ENCODE results near the gene FIP1L1. TPM values are rescaled to one million over a fixed set of nuclear protein-coding genes. Genes with fewer than 3 reads are reported as not detected.

The FIP1L1 gene
- total RNA-seq, 1 donor from 2014 or later = 84.2 TPM

DNA sequence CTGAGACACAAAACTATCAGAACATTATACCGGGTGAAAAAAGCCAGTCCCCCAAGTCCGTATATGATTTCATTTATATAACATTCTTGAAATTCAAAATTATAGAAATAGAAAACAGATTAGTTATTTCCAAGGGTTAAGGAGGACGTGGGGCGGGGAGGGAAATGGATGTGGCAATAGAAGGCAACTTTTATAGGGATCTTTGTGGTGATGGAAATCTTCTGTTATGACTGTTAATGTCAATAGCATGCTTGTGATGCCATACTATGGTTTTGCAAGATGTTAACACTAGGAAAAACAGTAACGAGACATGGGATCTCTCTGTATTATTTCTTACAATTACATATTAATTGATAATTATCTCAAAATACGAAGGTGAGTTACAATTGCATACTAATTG is 117.4 kb downstream of the FIP1L1 start:
- Mint-ChIP-seq H3K27ac (no peak overlapping the region), H3K27me3 (no peaks in the 10 kb centered on the region), H3K9me3 (ENCODE audit: low read depth) (no peaks in the 10 kb centered on the region), H3K4me1 (ENCODE audit: low read depth) (peaks cover 8% of the 10 kb centered on the region), H3K36me3 (ENCODE audit: insufficient read depth) (peaks cover 35% of the 10 kb centered on the region), H3K4me3 (ENCODE audit: low read depth) (no peak overlapping the region)
- TF ChIP-seq, protein P1, sequence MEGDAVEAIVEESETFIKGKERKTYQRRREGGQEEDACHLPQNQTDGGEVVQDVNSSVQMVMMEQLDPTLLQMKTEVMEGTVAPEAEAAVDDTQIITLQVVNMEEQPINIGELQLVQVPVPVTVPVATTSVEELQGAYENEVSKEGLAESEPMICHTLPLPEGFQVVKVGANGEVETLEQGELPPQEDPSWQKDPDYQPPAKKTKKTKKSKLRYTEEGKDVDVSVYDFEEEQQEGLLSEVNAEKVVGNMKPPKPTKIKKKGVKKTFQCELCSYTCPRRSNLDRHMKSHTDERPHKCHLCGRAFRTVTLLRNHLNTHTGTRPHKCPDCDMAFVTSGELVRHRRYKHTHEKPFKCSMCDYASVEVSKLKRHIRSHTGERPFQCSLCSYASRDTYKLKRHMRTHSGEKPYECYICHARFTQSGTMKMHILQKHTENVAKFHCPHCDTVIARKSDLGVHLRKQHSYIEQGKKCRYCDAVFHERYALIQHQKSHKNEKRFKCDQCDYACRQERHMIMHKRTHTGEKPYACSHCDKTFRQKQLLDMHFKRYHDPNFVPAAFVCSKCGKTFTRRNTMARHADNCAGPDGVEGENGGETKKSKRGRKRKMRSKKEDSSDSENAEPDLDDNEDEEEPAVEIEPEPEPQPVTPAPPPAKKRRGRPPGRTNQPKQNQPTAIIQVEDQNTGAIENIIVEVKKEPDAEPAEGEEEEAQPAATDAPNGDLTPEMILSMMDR (IDR thresholded peaks at IDR 0.05; ENCODE audit: unreplicated experiment) = no peak
- DNase-seq (ENCODE audit: low spot score, unreplicated experiment) = no peak

DNA sequence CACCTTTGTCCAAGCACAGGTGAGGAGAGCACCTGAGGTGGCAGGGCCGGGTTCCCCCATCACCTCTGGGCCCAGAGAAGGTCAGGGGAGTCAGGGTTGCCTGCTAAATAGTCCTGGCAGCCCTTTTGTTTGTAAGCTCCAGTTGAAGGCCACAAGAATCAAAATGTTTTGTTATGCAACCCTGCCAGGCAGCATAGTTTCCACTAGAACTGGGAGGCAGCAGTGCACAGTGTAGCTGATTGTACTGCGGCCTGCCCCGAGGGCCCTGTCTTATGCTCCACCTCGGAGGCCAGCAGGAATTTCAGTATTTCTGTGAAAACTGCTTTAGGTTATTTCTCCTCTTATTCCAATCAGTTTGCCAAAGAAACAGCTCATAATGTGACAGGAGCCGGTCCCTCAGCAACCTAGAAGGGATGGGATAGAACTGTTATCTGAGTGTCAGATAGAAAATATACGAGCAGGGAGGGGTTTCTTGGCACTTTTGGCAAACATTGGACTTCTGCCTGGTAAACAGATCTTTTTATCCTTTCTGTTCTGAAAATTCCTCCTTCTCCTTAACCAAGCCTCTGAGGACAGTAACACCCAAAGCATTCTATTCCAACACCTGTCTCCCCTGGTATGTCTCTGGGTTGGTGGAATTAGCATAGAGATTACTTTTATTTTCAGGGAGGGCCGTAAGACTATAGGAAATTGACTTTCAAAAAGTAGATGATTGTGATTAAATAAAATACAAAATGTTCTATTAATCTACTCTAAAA is 120.2 kb downstream of the FIP1L1 start:
- no peaks in the 10 kb centered on the region for H3K27me3 Mint-ChIP-seq
- no peak overlapping the region for H3K27ac Mint-ChIP-seq
- H3K4me3 Mint-ChIP-seq (ENCODE audit: low read depth) = no peak overlapping the region
- TF ChIP-seq, protein P1 (IDR thresholded peaks at IDR 0.05; ENCODE audit: unreplicated experiment) = no peak
- no peaks in the 10 kb centered on the region for H3K9me3 Mint-ChIP-seq (ENCODE audit: low read depth)
- H3K4me1 Mint-ChIP-seq (ENCODE audit: low read depth) = peaks cover 8% of the 10 kb centered on the region
- DNase-seq (ENCODE audit: low spot score, unreplicated experiment) = no peak
- H3K36me3 Mint-ChIP-seq (ENCODE audit: insufficient read depth) = peaks cover 30% of the 10 kb centered on the region

DNA sequence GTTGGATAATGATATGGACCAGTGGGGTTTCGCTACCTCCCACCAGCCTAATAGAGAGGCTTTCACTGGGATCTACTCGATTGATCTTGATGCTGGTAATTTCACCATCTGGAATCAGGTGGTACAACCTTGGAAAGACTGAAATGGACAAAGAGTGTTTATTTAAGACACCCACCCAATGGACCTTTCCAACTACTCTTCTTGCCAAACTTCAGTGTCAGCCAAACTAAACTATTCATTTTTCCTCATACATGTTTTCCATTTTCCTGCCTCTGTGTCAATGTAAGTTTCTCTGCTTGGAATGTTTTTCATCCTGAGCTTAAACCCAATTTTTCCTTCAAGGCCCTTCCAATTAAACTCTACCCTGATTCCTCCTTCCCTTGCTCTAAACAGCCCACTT is 121.3 kb downstream of the FIP1L1 start:
- TF ChIP-seq, protein P1 (IDR thresholded peaks at IDR 0.05; ENCODE audit: unreplicated experiment) = no peak
- peaks cover 8% of the 10 kb centered on the region for H3K4me1 Mint-ChIP-seq (ENCODE audit: low read depth)

DNA sequence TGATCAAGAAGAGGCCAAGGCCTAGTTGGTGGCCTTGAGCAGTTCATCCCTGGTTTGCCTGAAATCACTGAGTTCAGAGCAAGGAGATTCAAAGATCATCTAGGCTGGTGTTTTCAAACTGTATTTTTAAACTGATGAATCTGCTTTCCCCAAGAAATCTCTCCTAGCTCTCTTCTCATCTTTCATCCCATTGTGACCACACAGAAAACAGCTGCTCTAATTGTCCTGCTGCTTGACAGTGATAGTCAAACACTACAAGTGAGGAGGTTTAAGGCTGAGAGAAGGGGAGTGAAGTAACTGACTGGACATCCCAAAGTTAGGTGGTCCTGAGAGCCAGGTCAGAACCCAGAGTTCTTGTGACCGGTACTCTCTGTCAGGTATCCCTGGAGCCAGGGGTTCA is 122.3 kb downstream of the FIP1L1 start:
- DNase-seq (ENCODE audit: low spot score, unreplicated experiment) = no peak
- Mint-ChIP-seq H3K4me1 (ENCODE audit: low read depth) (peaks cover 8% of the 10 kb centered on the region), H3K36me3 (ENCODE audit: insufficient read depth) (peaks cover 27% of the 10 kb centered on the region), H3K27me3 (no peaks in the 10 kb centered on the region), H3K4me3 (ENCODE audit: low read depth) (no peak overlapping the region), H3K27ac (no peak overlapping the region), H3K9me3 (ENCODE audit: low read depth) (no peaks in the 10 kb centered on the region)
- TF ChIP-seq, protein P1 (IDR thresholded peaks at IDR 0.05; ENCODE audit: unreplicated experiment) = no peak

More for the DNA sequence above, 121.3 kb downstream of the FIP1L1 start:
- no peak overlapping the region for H3K4me3 Mint-ChIP-seq (ENCODE audit: low read depth)
- no peaks in the 10 kb centered on the region for H3K27me3 Mint-ChIP-seq
- H3K36me3 Mint-ChIP-seq (ENCODE audit: insufficient read depth) = peaks cover 34% of the 10 kb centered on the region
- no peak for DNase-seq (ENCODE audit: low spot score, unreplicated experiment)
- no peak overlapping the region for H3K27ac Mint-ChIP-seq
- H3K9me3 Mint-ChIP-seq (ENCODE audit: low read depth) = no peaks in the 10 kb centered on the region

DNA sequence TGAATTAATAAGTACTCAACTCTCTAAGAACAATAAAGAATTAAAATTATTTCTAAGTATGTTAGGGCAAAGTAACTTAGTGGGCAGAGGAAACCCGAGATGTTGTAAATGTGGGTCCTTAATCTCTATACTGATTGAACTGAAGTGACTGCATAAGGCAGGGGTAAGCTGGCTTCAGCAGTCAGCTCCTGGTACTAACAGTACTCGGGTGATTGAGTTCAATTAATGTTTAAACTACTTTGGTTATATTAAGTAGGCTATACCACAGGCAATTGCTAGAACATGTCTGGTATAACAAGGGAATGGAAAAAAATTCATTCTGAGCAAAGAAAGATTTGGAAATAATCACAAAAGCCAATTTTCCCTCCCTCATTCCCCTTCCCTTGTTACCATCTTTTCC is 123.1 kb downstream of the FIP1L1 start:
- Mint-ChIP-seq H3K4me1 (ENCODE audit: low read depth) (peaks cover 8% of the 10 kb centered on the region), H3K9me3 (ENCODE audit: low read depth) (no peaks in the 10 kb centered on the region), H3K36me3 (ENCODE audit: insufficient read depth) (peaks cover 29% of the 10 kb centered on the region), H3K4me3 (ENCODE audit: low read depth) (no peak overlapping the region), H3K27ac (no peak overlapping the region), H3K27me3 (no peaks in the 10 kb centered on the region)
- DNase-seq (ENCODE audit: low spot score, unreplicated experiment) = no peak
- TF ChIP-seq, protein P1 (IDR thresholded peaks at IDR 0.05; ENCODE audit: unreplicated experiment) = no peak

Measured in progenitor cell of endocrine pancreas (in vitro differentiated cells).